ENCODE measurements around the gene OR2T34. TPM values are rescaled to one million over a fixed set of nuclear protein-coding genes. Genes with fewer than 3 reads are reported as not detected.

Gene OR2T34
- total and polyA plus RNA-seq, 7 donors = not detected

DNA sequence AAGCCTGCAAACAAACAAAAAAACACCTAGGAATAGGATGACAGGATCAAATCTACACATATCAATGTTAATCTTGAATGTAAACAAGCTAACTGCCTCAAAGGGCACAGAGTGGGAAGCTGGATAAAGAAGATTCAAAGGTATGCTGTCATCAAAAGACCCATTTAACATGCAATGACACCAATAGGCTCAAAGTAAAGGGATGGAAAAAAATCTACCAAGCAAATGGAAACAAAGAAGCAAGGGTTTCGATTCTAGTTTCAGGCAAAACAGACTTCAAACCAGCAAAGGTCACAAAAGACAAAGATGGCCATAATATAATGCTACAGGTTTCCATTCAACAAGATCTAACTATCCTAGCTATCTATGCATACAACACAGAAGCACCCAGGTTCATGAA lies 39.2 kb upstream of the OR2T34 start:
- Histone ChIP-seq H3K36me3 (no peaks in the 10 kb centered on the region), H3K4me1 (no peaks in the 10 kb centered on the region), H3K27ac (no peak overlapping the region), H3K27me3 (no peaks in the 10 kb centered on the region), H3K4me3 (no peak overlapping the region), H3K9me3 (no peaks in the 10 kb centered on the region)
- no peak for DNase-seq
- TF ChIP-seq POLR2A (IDR thresholded peaks at IDR 0.05) (no peak), POLR2AphosphoS5 (IDR thresholded peaks at IDR 0.05) (no peak), EP300 (IDR thresholded peaks at IDR 0.05) (no peak)
- TF ChIP-seq, protein P1, sequence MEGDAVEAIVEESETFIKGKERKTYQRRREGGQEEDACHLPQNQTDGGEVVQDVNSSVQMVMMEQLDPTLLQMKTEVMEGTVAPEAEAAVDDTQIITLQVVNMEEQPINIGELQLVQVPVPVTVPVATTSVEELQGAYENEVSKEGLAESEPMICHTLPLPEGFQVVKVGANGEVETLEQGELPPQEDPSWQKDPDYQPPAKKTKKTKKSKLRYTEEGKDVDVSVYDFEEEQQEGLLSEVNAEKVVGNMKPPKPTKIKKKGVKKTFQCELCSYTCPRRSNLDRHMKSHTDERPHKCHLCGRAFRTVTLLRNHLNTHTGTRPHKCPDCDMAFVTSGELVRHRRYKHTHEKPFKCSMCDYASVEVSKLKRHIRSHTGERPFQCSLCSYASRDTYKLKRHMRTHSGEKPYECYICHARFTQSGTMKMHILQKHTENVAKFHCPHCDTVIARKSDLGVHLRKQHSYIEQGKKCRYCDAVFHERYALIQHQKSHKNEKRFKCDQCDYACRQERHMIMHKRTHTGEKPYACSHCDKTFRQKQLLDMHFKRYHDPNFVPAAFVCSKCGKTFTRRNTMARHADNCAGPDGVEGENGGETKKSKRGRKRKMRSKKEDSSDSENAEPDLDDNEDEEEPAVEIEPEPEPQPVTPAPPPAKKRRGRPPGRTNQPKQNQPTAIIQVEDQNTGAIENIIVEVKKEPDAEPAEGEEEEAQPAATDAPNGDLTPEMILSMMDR (IDR thresholded peaks at IDR 0.05) = no peak
- intact Hi-C loops (cut with DNase I) = no loop called here
- 80 to 84% methylated on average over 1 of the region's 1 CpG for whole genome bisulfite sequencing, 2 donors

DNA sequence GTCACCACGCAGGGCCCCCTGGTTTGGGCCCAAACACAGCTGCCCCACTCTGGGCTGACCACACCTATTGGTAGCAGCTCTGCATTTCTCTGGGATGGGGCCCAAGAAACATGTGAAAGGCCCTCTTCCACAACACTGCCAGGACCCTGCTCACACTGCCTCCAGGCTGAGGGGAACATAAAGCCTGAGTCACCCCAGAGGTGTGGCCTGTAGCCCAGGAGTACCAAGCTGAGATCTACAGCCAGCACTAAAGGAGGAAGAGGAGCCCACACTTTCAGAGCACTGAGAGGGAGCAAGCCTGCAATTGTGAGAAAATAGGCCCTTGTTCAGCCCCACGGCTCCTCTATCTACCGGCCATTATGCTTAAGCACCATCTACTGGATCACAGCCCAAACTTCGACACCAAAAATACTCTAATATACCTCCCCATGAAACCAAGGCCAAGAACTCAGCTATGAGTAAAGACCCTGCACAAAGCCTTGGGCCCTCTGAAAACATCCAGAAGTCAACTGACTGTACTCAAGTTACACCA lies 37.4 kb upstream of the OR2T34 start:
- Histone ChIP-seq H3K9me3 (no peaks in the 10 kb centered on the region), H3K27me3 (no peaks in the 10 kb centered on the region), H3K36me3 (no peaks in the 10 kb centered on the region), H3K27ac (no peak overlapping the region), H3K4me3 (no peak overlapping the region), H3K4me1 (no peaks in the 10 kb centered on the region)
- no peak for DNase-seq
- intact Hi-C loops (cut with DNase I) = no loop called here
- 84 to 89% methylated on average over 4 of the region's 4 CpGs for WGBS, 2 donors
- no peak for TF ChIP-seq EP300 (IDR thresholded peaks at IDR 0.05)
- TF ChIP-seq POLR2A (IDR thresholded peaks at IDR 0.05) = no peak
- TF ChIP-seq, protein P1 (IDR thresholded peaks at IDR 0.05) = no peak
- no peak for TF ChIP-seq POLR2AphosphoS5 (IDR thresholded peaks at IDR 0.05)

DNA sequence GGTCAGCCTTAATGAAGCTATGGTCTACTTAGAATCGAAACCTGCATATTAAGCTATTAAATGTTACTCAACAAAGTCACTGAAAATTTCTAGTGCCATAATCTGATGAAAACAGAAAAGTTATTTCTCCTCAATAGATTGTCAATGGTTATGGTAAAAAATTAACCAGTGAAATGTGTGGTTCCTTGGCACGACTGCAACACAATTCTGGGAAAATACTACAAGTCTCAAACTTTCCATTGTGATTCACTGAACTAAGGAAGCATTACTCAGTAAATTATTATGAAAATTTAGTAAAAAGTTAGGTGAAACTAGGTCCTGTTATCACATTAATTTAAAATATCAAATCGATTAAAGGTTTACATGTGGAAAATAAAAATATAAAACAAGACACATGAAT lies 35.7 kb upstream of the OR2T34 start:
- no peak overlapping the region for H3K27ac ChIP-seq
- H3K4me3 ChIP-seq = no peak overlapping the region
- WGBS, 2 donors = 38 to 54% methylated on average over 3 of the region's 3 CpGs
- TF ChIP-seq POLR2A (IDR thresholded peaks at IDR 0.05) (no peak), EP300 (IDR thresholded peaks at IDR 0.05) (no peak), POLR2AphosphoS5 (IDR thresholded peaks at IDR 0.05) (no peak)
- TF ChIP-seq, protein P1 (IDR thresholded peaks at IDR 0.05) = no peak
- H3K36me3 ChIP-seq = no peaks in the 10 kb centered on the region
- no peaks in the 10 kb centered on the region for H3K9me3 ChIP-seq
- no peaks in the 10 kb centered on the region for H3K4me1 ChIP-seq
- intact Hi-C loops (cut with DNase I) = no loop called here
- no peak for DNase-seq
- no peaks in the 10 kb centered on the region for H3K27me3 ChIP-seq

DNA sequence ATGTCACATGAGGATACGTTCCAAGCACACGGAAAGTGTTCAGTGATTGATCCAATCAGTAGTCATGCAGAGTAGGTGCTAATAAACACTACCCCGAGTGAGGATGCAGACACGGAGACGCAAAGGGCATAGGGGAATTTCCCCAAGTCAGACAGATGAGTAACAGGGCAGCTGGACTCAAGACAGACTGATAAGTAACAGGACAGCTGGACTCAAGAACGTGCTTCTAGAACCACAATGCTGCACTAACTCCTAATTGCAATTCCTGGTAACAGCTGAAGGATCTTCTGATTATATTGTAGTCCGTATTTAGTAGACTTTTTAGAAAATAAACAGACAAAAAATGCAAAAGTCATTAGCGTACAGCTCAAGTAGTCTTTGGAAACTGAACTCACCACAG lies 24.8 kb upstream of the OR2T34 start:
- TF ChIP-seq EP300 (IDR thresholded peaks at IDR 0.05) = no peak
- H3K27ac ChIP-seq = no peak overlapping the region
- H3K4me1 ChIP-seq = no peaks in the 10 kb centered on the region
- H3K27me3 ChIP-seq = no peaks in the 10 kb centered on the region
- no peaks in the 10 kb centered on the region for H3K36me3 ChIP-seq
- H3K4me3 ChIP-seq = no peak overlapping the region
- H3K9me3 ChIP-seq = no peaks in the 10 kb centered on the region
- 77 to 84% methylated on average over 8 of the region's 8 CpGs for WGBS, 2 donors
- DNase-seq = no peak
- intact Hi-C loops (cut with DNase I) = no loop called here

DNA sequence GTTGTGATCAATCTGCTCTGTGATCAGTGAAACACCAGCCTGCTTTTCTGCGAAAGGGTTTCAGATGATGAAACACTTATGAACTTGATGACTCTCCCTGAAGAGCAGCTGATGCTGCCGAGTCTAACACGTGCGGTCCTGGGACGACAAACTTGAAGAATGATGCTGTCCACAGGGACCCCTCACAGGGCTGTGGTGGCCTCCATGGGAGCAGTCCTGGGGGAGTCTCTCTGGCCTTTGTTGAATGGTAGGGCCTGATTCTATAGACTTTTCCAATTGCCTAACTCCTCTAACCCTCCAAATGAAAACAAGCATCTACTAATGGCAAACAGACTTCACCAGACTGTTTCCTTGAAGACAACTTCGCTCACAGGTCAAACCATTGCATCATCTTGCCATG lies 23.0 kb upstream of the OR2T34 start, which contains the start of gene OR2T10:
Gene OR2T10 (minus strand): TSS at position 112 of the 400 bp plus-strand sequence. CDS start 3,932 bp downstream, outside the sequence.
- H3K4me3 ChIP-seq = no peak within 1 kb of the TSS
- no peaks in the 10 kb centered on the region for H3K9me3 ChIP-seq
- TF ChIP-seq EP300 (IDR thresholded peaks at IDR 0.05) (no peak), POLR2AphosphoS5 (IDR thresholded peaks at IDR 0.05) (no peak), POLR2A (IDR thresholded peaks at IDR 0.05) (no peak)
- TF ChIP-seq, protein P1 (IDR thresholded peaks at IDR 0.05) = no peak
- intact Hi-C loops (cut with DNase I) = no loop called here
- no peaks in the 10 kb centered on the region for H3K4me1 ChIP-seq
- no peaks in the 10 kb centered on the region for H3K36me3 ChIP-seq
- no peaks in the 10 kb centered on the region for H3K27me3 ChIP-seq
- DNase-seq = no peak
- no peak within 1 kb of the TSS for H3K27ac ChIP-seq
- 92% methylated on average over 6 of the region's 6 CpGs for WGBS, 2 donors

Data from sigmoid colon (tissue), 7 donors.